Activated CD8-positive, alpha-beta T cell treated with anti-CD3 and anti-CD28 coated beads for 36 hours (primary cell): ENCODE measurements around the gene LRP1B. TPM values are rescaled to one million over a fixed set of nuclear protein-coding genes. Genes with fewer than 3 reads are reported as not detected.
"Not testable (repeated sequence)": the region's sequence is repeated elsewhere in the genome, so short reads cannot be mapped to it uniquely, and the experiment has no call there.

Experiments
- ATAC-seq: fragments of 200-7000 bp; cut with Tn5 transposase; one replicate; pipeline ENCODE4 v1.10.0; 2021; ENCODE audit warnings: mild to moderate bottlenecking, moderate library complexity
- CTCF ChIA-PET: fragments of 350-600 bp; sonication (Branson Sonifier 250); formaldehyde crosslinking; loops from one replicate; lab custom pipeline; 2021; ENCODE audit warnings: antibody characterized with exemption; lab: Charles Lee
- POLR2A ChIA-PET: fragments of 350-600 bp; sonication (Branson Sonifier 250); formaldehyde crosslinking; loops from one replicate; lab custom pipeline; 2021; ENCODE audit warnings: antibody characterized with exemption; lab: Charles Lee
- DNase-seq: peaks from one replicate; pipeline ENCODE4 v3.0.0-alpha.2; 2020
- H3K27ac Mint-ChIP-seq: one replicate; pipeline ENCODE4 v1.8.0; 2021; ENCODE audit warnings: mild to moderate bottlenecking, mixed read lengths
- H3K27me3 Mint-ChIP-seq: one replicate; pipeline ENCODE4 v1.8.0; 2021; ENCODE audit warnings: mixed read lengths
- H3K36me3 Mint-ChIP-seq: one replicate; pipeline ENCODE4 v1.8.0; 2021; ENCODE audit warnings: low read depth, mixed read lengths
- H3K4me1 Mint-ChIP-seq: one replicate; pipeline ENCODE4 v1.8.0; 2021; ENCODE audit warnings: low read depth, mixed read lengths
- H3K4me3 Mint-ChIP-seq: one replicate; pipeline ENCODE4 v1.8.0; 2021; ENCODE audit warnings: mild to moderate bottlenecking, moderate library complexity, mixed read lengths
- H3K9me3 Mint-ChIP-seq: one replicate; pipeline ENCODE4 v1.8.0; 2021; ENCODE audit warnings: mixed read lengths
- intact Hi-C: fragments of 100-400 bp; cut with micrococcal nuclease; formaldehyde crosslinking; loops from one replicate; pipeline ENCODE4 v1.10.0; 2022
- total RNA-seq, 2 experiments: library from RNA; stranded (reverse); gene quantifications; one replicate each; pipeline ENCODE4 v1.2.3, GENCODE V29; 2021
- TF ChIP-seq, protein P1 (sequence below): fragments of 200-600 bp; IDR thresholded peaks from one replicate; pipeline ENCODE4 v1.8.0; 2022; ENCODE audit warnings: antibody characterized with exemption, mild to moderate bottlenecking

The LRP1B gene
- total RNA-seq, 2 experiments from 2014 or later, result not detected

- no peaks in the 10 kb centered on the region for H3K36me3 Mint-ChIP-seq
- H3K27ac Mint-ChIP-seq, result no peak overlapping the region
- peaks cover 2% of the 10 kb centered on the region for H3K9me3 Mint-ChIP-seq
- H3K4me3 Mint-ChIP-seq, result no peak overlapping the region
- DNase-seq, result no peak
- ATAC-seq, result no peak
- POLR2A ChIA-PET, result no interaction called here
- CTCF ChIA-PET, result no interaction called here
- intact Hi-C loops, result no loop called here
- TF ChIP-seq, protein P1, sequence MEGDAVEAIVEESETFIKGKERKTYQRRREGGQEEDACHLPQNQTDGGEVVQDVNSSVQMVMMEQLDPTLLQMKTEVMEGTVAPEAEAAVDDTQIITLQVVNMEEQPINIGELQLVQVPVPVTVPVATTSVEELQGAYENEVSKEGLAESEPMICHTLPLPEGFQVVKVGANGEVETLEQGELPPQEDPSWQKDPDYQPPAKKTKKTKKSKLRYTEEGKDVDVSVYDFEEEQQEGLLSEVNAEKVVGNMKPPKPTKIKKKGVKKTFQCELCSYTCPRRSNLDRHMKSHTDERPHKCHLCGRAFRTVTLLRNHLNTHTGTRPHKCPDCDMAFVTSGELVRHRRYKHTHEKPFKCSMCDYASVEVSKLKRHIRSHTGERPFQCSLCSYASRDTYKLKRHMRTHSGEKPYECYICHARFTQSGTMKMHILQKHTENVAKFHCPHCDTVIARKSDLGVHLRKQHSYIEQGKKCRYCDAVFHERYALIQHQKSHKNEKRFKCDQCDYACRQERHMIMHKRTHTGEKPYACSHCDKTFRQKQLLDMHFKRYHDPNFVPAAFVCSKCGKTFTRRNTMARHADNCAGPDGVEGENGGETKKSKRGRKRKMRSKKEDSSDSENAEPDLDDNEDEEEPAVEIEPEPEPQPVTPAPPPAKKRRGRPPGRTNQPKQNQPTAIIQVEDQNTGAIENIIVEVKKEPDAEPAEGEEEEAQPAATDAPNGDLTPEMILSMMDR, result no peak
- no peaks in the 10 kb centered on the region for H3K4me1 Mint-ChIP-seq
- no peaks in the 10 kb centered on the region for H3K27me3 Mint-ChIP-seq
Measured at GRCh38 chr2:140348826-140349225, 1782.0 kb downstream of the LRP1B start.

GRCh38 chr2:140344838-140345237 lies 1786.0 kb downstream of the LRP1B start:
- ATAC-seq (no peak), DNase-seq (no peak)
- TF ChIP-seq, protein P1, result no peak
- Mint-ChIP-seq H3K27me3 (no peaks in the 10 kb centered on the region), H3K27ac (no peak overlapping the region), H3K36me3 (no peaks in the 10 kb centered on the region), H3K9me3 (peaks cover 2% of the 10 kb centered on the region), H3K4me3 (no peak overlapping the region), H3K4me1 (no peaks in the 10 kb centered on the region)
- POLR2A ChIA-PET, result no interaction called here
- CTCF ChIA-PET, result no interaction called here
- intact Hi-C loops, result no loop called here

DNA sequence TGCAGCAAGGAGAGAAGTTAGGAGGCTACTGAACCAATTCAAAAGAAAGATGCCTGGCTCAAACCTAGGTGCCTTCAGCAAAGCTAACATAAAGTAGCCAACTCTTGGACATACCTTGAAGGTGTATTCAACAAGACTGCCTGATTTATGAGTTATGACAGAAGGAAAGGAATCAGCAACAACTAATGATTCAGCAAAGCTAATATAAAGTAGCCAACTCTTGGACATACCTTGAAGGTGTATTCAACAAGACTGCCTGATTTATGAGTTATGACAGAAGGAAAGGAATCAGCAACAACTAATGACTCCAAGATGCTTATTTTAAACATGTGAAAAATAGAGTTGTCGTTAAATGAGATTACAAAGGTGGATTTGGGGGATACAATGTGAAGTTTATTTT lies 1786.5 kb downstream of the LRP1B start:
- H3K4me3 Mint-ChIP-seq, H3K36me3 Mint-ChIP-seq, H3K4me1 Mint-ChIP-seq, POLR2A ChIA-PET, H3K27ac Mint-ChIP-seq, H3K9me3 Mint-ChIP-seq, H3K27me3 Mint-ChIP-seq, CTCF ChIA-PET, DNase-seq, intact Hi-C loops, ATAC-seq: not testable (repeated sequence)

DNA sequence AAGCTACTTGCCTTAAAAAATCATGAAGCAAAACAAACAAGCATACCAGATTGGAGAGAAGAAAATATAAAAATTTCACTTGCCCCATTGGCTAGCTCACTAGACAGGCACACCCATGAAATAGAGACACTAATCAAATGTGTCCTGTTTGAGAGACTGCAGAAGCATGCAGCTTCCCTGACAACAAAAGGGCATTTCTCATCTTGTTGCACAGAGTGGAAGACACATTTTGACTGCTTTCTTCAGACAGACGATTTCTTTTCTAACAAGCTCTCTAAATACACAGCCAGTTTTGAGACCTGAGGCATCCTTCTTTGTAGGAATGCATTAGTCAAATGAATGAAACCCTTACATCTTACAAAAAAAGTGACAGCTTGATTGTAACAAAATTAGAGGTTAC lies 1792.0 kb downstream of the LRP1B start:
- peaks cover 10% of the 10 kb centered on the region for H3K9me3 Mint-ChIP-seq
- CTCF ChIA-PET, result no interaction called here
- DNase-seq (no peak), ATAC-seq (no peak)
- H3K4me1 Mint-ChIP-seq, result no peaks in the 10 kb centered on the region
- TF ChIP-seq, protein P1, result no peak
- H3K4me3 Mint-ChIP-seq, result no peak overlapping the region
- intact Hi-C loops, result no loop called here
- no peaks in the 10 kb centered on the region for H3K36me3 Mint-ChIP-seq
- POLR2A ChIA-PET, result no interaction called here
- no peak overlapping the region for H3K27ac Mint-ChIP-seq
- no peaks in the 10 kb centered on the region for H3K27me3 Mint-ChIP-seq

DNA sequence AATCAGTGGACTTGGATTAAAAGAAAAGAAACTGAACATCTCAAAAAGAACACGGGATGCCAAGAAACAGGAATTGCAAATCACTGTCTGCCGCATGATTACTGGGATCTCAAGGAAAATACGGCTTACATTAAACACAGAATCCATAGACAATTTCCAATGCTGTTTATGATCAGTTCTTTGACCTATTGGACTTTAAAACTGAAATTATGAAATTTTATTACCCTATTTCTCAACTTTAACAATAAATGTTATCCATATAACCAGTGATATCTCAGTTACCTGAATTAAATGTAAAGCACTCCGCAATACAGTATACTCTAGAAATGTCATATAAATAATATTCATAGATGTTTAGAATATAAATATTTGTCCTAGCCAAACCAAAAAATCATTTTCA lies 1793.8 kb downstream of the LRP1B start:
- Mint-ChIP-seq H3K27me3 (no peaks in the 10 kb centered on the region), H3K27ac (no peak overlapping the region), H3K4me3 (no peak overlapping the region), H3K9me3 (peaks cover 10% of the 10 kb centered on the region), H3K36me3 (no peaks in the 10 kb centered on the region), H3K4me1 (no peaks in the 10 kb centered on the region)
- DNase-seq (no peak), ATAC-seq (no peak)
- intact Hi-C loops, result no loop called here
- TF ChIP-seq, protein P1, result no peak
- ChIA-PET CTCF (no interaction called here), POLR2A (no interaction called here)

- H3K4me3 Mint-ChIP-seq, result no peak overlapping the region
Measured at GRCh38 chr2:140316345-140316744, 1814.5 kb downstream of the LRP1B start.

More at GRCh38 chr2:140316345-140316744, 1814.5 kb downstream of the LRP1B start:
- peaks cover 1% of the 10 kb centered on the region for H3K9me3 Mint-ChIP-seq
- no peaks in the 10 kb centered on the region for H3K4me1 Mint-ChIP-seq
- no peak overlapping the region for H3K27ac Mint-ChIP-seq
- no peak for DNase-seq
- ChIA-PET POLR2A (no interaction called here), CTCF (no interaction called here)
- ATAC-seq, result no peak
- H3K27me3 Mint-ChIP-seq, result no peaks in the 10 kb centered on the region
- intact Hi-C loops, result no loop called here
- H3K36me3 Mint-ChIP-seq, result no peaks in the 10 kb centered on the region
- TF ChIP-seq, protein P1, result no peak
